HG03280 (cell line): ENCODE measurements around the gene SMCO2.
A peak's percentile ranks its signal among the peaks of the same experiment; 100 is the strongest.

Experiments used
- ATAC-seq: cut with Tn5 transposase; IDR thresholded peaks from one replicate; pipeline ENCODE4 v1.9.1; 2021; ENCODE audit warnings: mild to moderate bottlenecking, moderate library complexity; ENCODE audit not compliant: unreplicated experiment

The SMCO2 gene

GRCh38 chr12:27497446-27497845, 50.9 kb downstream of the SMCO2 start:
- no peak for ATAC-seq

- no peak for ATAC-seq
Observed at GRCh38 chr12:27498149-27498548, 51.6 kb downstream of the SMCO2 start.

GRCh38 chr12:27498761-27499160, 52.2 kb downstream of the SMCO2 start:
- ATAC-seq: no peak

GRCh38 chr12:27499377-27499776, 52.8 kb downstream of the SMCO2 start:
- ATAC-seq: no peak

- ATAC-seq: no peak
Observed at GRCh38 chr12:27500546-27500945, 54.0 kb downstream of the SMCO2 start.

GRCh38 chr12:27502021-27502435, 55.5 kb downstream of the SMCO2 start:
- no peak for ATAC-seq

GRCh38 chr12:27504507-27504906, 58.0 kb downstream of the SMCO2 start:
- no peak for ATAC-seq

- ATAC-seq: no peak
Observed at GRCh38 chr12:27505109-27505508, 58.6 kb downstream of the SMCO2 start.

GRCh38 chr12:27505761-27506160, 59.2 kb downstream of the SMCO2 start:
- no peak for ATAC-seq

GRCh38 chr12:27506645-27507189, 60.2 kb downstream of the SMCO2 start:
- no peak for ATAC-seq

- ATAC-seq: no peak
Observed at GRCh38 chr12:27508736-27509431, 62.3 kb downstream of the SMCO2 start.

GRCh38 chr12:27511031-27511722, 64.6 kb downstream of the SMCO2 start:
- no peak for ATAC-seq

- ATAC-seq: no peak
Observed at GRCh38 chr12:27511723-27512045, 65.1 kb downstream of the SMCO2 start.

- no peak for ATAC-seq
Observed at GRCh38 chr12:27513155-27513824, 66.8 kb downstream of the SMCO2 start.

GRCh38 chr12:27515671-27516070, 69.1 kb downstream of the SMCO2 start:
- ATAC-seq: no peak

GRCh38 chr12:27516625-27517024, 70.1 kb downstream of the SMCO2 start:
- no peak for ATAC-seq

GRCh38 chr12:27517546-27517945, 71.0 kb downstream of the SMCO2 start:
- ATAC-seq: no peak

- no peak for ATAC-seq
Observed at GRCh38 chr12:27517961-27518665, 71.6 kb downstream of the SMCO2 start.

- ATAC-seq: no peak
Observed at GRCh38 chr12:27521066-27521465, 74.5 kb downstream of the SMCO2 start.

- no peak for ATAC-seq
Observed at GRCh38 chr12:27521981-27522380, 75.4 kb downstream of the SMCO2 start.

GRCh38 chr12:27523305-27523641, 76.7 kb downstream of the SMCO2 start:
- ATAC-seq: peak; percentile 6
